Ureter (tissue), 1 donor: Measurements from ENCODE around the gene MST1. TPM values are rescaled to one million over a fixed set of nuclear protein-coding genes. Genes with fewer than 3 reads are reported as not detected.
"Not testable (repeated sequence)": the region's sequence is repeated elsewhere in the genome, so short reads cannot be mapped to it uniquely, and the experiment has no call there.

Experiments used
- DNase-seq: peaks from one replicate; pipeline ENCODE4 v3.0.0-alpha.2; 2020; ENCODE audit warnings: low spot score
- total RNA-seq: library from RNA; stranded (reverse); gene quantifications from one replicate; pipeline ENCODE4 v1.2.4, GENCODE V29; 2023
- donor health status: DM: yes; HTN: yes; CAD: no.

Gene MST1
- total RNA-seq, 1 donor from 2014 or later = 16.6 TPM

DNA sequence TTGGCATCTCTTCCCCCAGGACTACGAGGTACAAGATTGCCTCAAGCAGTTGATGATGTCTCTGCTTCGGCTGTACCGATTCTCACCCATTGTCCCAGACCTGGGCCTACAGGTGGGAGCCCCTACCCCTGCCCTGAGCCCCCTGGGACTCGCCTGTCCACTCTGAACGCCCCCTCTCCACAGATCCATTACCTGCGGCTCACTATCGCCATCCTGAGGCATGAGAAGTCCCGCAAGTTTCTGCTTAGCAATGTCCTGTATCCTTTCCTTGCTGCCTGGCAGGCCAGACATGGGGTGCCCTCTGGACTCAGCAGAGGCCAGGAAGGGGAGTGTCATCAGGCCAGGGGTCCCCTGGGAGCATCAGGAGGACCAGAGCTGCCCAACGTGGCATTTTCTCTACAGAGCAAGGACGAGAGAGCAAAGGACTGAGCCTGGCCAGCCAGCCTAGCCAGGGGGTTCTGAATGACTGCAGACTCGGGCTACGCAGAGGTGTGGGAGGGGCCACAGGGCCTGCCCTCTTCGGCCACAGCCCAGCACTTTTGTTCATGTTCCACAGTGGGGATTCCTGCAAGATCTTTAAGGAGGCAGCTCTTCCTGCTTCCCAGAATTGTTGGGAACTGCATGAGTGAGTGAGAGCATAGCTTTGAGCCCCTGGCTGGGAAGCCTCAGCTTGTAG, 11.3 kb upstream of the MST1 start:
- DNase-seq = no peak

DNA sequence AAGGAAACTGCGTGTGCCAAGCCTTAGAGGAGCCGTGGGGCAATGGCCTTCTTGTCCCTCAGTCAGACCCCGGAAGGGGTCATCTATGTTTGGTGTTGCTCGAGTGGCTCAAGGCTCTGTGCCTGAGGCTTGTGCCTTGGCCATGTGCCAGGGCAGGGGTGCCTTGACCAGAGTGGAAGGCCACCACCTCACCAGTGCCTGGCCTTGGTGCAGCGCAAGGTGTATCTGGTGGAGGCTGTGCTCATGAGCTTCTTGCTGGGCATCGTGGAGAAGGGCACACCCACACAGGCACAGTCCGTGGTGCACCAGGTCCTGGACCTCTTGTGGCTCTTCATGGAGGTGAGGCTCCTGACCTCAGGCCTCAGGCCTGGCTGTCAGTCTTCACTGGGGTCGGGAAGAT, 10.7 kb upstream of the MST1 start:
- DNase-seq = no peak

DNA sequence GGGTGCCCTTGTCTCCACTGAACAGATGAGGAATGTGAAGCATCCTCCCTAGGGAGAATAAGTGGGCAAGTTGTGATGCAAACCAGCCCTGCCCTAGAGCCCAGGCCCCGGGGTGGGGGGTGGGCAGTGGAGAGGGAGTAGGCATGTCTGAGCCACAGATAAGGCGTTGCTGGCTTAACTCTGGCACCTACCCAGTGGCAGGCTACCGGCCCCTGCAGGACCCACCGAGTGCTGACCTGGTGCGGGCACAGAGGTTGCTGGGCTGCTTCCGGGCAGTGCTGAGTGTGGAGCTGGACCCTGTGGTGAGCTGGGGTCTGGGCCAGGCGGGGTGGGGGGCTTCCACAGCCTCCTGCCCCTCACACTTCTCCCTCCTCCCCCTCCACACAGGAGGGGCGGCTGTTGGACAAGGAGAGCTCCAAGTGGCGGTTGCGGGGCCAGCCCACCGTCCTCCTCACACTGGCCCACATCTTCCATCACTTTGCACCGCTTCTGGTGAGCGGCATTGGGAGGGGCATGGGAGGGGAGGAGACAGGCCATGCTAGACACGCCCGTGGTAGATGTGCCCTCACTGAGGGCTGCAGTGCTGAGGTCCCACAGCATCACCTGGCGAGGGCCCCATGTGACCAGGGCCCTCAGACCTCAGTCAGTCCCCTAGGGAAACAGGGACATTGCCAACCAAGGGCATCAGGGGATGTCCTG, 10.2 kb upstream of the MST1 start:
- DNase-seq = no peak

DNA sequence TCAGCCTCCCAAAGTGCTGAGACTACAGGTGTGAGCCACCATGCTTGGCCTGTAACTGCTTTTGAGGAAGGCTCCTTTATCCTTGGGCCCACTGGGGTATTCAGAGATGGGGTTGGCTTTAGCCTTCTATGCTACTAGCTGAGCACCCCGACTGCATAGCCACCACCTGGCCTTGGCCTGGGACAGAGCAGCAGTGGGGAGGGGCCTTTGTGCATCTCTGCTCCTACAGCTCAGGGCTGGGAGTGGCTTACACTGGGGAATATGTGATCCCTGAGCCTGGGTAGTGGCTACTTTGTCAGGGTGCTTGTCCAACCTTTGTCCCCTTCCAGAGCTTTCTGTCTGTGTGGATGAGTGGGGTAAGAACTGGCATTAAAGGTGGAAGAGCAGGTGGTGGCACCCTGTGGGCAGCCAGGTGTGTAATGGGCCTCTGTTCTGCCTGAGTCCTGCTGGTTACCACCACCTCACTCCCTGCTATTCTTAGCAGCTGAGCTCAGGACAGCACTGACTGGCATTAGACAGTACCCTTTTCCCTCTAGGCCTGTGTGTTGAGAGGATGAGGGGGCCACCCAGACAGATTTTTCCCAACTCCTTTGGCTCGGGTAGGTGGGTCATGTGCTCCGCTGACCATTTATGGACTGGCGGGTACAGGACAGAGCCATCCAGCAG, 6.2 kb upstream of the MST1 start:
- DNase-seq = not testable (repeated sequence)

DNA sequence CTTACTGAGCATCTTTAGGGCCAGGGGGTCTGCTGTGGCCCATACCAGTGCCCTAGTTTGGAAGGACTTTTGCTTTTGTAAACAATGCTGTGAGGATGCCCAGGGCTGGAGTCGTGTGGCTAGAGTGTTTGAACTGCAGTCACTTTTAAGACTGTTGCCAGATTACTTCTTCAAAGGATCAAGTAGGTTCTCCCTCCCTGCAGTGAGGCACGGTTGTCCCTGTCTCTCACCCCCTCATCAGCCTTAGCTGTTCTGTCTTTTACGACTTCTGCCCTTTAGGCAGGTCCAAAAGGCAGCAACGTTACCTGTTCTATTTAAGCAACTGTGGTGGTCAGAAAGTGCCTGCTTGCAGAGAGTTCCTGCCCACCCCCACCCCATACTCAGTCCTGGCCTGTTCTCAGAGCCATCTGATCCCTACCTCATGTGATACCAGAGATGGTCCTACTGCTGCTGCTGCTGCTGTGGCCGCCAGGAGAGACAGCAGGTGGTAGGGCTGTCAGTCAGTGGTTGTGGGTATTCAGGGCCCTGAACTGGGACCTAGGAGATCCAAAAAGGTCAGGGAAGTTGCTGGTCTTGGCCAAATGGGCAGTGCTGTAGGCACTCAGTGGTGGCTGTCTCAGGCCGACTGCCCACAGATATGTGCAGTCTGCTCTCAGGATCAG, 5.3 kb upstream of the MST1 start:
- DNase-seq = not testable (repeated sequence)

DNA sequence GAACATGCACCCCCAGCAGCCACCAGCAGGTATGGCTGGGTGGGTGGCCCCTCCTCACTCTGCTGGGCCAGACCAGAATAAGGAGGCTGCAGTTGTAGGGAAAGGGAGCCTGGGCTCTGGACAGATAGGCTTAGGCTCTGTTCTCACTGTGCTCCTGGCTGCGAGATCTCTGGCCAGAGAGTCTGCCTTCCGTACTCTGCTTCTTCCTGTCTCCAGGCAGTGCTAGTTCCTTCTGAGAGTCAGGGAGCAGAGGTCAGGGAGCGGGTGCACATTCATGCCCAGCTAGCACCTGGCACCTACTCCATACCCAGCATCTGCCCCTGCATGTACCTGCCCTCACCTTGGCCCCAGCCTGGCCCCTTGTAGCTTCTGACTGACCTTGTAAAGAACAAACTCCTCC, 2.2 kb upstream of the MST1 start:
- not testable (repeated sequence) for DNase-seq

DNA sequence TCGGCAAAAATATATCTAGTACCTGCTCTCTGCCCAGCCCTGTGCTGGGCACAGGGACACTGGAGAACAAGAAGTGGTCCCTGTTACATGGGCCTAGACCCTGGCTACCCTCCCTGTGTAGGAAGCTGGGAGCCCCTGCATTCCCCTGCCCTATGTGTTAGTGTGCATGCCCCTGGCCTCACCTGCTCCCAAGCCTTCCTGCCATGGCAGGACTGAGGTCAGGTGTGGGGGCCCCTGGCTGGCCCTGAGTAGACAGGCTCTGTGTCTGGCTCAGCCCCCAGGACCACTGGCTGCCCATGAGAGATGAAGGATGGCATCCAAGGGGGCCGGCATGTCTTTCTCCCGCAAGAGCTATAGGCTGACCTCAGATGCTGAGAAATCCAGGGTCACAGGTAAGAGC, 1.6 kb upstream of the MST1 start:
- not testable (repeated sequence) for DNase-seq

DNA sequence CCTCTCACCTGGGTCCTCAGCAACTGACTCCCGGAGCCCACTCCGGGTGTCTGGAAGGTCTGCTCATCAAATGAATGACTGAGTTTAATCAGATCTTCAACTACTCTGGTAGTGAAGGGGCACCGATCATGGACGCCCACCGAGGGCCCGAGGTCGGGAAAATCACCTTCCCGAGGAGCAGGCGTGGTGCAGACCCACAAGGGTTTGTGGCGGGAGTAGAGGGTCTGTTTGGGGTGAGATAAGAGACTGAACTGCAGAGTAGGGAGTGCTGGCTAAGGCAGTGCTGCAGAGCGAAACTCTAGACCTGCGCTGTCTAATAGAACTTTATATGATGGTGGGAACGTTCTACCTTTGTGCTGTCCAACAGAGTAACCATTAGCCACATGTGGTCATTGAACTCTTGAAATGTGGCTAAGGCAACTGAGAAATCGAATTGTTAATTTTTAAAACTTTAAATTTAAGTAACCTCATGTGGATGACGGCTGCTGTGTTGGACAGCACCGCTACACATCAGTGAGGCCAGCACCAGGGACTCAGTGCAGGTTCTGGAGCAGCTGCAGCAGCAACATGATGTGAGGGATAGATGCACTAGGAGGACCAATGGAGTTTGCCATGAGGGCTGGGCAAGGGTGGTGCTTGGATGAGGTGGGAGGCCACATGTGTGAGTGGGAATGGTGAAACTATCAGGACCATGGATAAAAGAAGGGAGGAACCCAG, 792 bp upstream of the MST1 start:
- not testable (repeated sequence) for DNase-seq

DNA sequence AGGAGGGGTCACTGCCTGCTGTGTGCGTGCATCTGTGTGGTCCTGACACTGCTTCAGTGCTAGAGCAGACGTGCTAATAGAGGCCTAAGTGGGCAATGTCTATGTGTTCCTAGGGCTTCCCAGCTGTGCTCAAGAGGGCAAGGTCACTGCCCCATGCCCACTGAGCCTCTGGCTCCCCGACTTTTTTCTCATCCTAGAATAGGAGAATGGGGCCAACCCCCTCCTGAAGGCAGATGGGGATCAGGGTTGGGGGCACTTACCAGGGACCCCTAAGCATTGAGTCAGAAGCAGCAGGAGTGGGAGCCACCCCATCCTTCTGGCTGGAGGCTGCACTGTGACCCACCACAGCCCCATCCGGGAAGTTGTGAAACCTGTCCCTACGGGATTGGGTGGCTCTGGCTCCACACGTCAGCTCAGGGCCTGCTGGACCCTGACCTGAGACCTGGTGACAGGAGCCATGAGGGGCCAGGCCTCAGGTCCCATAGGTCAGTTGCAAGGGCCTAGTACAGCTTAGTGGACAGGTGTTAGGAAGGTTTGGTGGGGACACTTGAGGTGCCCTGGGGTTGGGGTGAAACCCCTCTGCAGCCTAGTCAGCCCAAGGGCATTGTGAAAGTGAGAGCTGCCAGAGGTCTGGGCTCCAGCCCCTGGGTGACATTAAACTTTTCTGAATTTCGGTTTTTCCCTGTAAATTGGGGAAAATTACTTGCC, 782 bp downstream of the MST1 start:
- not testable (repeated sequence) for DNase-seq

DNA sequence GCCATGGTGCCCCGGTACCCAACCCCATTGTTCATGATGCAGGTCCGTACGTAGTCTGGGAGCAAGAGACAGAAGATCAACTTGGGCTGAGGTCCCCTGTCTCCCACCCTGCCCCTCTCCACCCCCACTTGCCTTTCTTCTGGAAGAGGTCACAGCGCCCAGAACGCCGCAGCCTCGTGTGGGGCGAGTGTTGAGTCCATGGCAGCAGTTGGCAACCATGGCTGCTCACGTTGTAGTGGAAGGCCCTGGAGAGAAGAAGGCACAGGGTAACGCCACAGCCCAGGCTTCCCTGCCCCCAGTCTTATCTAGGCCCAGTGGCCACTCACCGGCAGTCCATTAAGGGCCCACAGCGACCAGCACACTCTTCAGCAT, 1.9 kb downstream of the MST1 start:
- not testable (repeated sequence) for DNase-seq

DNA sequence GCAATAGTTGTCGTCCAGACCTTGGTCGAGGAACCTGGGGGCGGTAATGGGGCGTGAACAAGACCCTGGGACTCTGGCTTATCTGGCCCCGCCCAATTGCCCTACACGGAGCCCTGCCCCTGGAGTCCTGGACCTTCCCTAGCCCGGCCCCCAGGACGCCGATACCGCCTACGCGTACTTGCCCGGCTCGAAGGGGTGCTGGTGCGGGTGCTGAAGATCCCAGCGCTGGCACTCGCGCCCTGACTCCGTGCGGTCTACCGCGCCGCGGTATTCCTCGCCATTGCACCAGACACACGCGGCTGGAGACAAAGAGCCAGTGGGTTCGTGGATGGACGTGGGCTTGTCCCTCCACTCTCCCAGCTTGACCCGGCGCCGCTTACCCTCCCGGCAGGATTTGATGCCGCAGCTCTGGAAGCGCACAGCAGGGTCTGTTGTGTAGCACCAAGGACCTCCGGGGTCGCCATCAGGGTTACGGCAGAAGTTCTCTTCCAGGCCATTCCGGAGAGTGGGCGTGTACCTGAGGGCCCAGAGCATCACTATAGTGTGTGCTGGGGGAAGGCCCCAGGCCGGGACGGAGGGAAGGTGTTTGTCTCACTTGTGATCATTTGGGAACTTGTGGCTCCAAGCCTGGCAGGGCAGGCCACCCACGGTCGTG, 2.4 kb downstream of the MST1 start:
- DNase-seq = not testable (repeated sequence)

DNA sequence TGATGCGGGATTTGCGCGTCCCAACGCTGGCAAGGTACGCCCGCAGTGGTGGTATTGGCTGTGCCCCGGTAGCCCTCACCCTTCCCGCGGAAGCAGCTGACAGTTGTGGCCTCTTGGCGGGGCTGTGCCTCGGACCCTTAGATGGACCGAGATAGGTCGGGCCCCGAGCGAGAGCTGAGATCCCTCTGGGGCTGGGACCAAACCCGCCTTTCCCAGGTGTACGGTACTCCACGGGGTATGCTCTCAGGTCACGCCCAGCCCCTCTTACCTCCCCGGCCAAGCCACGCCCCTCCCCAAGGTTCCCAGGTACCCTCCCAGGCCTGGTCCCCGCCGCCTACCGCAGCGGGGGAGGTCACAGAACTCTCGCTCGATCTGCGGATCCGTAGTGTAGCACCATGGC, 2.9 kb downstream of the MST1 start:
- DNase-seq = peak; percentile 59

DNA sequence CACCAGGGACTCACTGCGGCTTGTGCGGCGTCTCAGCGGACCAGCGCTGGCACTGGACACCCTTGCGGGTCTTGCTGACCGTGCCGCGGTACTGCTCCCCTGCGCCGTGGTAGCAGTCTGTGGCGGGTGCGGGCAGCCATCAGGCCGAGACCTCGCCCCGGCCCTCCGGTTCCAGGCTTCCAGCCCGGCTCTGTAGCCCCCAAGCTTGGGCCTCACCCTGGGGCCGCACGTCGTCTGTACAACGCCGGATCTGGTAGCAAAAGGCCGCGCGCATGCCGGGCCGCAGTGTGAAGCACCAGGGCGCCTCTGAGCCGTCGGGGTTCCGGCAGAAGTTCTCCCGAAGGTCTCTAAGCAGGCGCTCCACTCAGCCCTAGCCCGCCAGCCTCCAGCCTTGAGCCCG, 3.4 kb downstream of the MST1 start:
- not testable (repeated sequence) for DNase-seq

DNA sequence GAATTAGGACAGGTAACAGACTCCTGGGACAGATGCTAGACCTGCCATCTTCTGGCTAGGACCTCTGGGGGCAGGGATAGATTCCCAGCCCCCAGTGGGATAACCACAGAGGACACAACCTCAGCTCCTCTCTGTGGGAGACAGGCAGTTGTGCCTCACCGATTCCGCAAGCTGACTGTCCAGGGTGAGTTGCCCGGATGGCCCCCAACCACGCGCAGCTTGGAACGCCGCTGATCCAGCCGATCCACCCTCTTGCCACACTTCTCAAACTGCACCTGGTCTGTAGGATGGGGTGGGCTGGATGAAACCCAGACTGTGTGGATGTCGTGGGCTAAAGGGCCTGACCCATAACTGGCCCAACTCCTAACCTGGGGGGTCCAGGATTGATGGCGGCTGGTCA, 4.2 kb downstream of the MST1 start:
- not testable (repeated sequence) for DNase-seq

DNA sequence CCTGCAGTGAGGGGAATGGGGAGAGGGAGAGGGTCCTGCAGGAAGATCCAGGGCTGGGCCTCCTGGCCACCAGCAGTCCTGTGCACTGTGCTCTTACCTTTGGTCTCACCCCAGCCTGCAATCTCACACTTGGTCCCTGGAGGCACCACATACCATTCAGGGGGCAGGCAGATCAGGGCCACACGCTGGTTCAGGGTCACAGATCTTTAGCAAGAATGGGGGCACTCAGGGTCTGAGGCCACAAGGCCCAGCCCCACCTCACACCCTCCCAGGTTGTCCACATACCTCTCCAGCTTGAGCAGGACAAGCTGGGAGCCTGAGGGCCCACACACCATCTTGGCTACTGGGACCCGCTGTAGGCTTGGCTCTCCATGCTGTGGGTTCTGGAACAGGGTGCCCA, 4.8 kb downstream of the MST1 start:
- not testable (repeated sequence) for DNase-seq

DNA sequence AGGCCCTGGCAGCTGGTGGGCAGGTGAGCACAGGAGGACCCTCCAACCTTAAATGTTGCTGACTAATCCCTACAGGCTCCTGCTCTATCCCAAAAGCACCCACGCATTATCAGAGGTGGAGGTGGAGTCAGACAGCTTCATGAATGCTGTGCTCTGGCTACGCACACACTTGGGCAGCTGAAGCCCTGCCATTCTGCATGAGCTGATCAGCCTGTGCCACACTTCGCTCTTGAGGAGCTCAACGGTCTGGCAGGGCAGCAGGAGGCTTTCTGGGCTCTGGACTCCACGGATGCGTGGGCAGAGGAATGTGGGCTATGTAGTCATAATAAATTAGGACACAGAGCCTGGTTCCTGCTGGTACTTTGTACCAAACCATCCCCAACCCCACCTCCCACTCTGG, 6.1 kb downstream of the MST1 start:
- DNase-seq = no peak

DNA sequence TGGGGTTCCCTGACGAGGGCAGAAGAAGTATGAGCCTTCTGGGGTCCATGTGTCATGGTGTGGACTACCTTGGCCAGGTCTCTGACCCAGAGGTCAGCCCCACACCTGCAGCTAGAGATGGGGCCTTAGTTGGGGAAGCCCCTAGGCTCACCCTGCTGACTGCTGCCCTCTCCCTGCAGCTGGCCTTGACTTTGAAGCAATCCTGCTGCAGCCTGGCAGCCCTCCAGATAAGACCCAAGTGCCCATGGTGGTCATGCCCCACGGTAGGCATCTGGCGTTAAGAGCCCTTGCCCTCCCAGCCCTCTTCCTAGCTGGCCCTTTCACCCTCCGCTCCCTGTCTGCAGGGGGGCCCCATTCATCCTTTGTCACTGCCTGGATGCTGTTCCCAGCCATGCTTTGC, 7.7 kb downstream of the MST1 start:
- DNase-seq = no peak

DNA sequence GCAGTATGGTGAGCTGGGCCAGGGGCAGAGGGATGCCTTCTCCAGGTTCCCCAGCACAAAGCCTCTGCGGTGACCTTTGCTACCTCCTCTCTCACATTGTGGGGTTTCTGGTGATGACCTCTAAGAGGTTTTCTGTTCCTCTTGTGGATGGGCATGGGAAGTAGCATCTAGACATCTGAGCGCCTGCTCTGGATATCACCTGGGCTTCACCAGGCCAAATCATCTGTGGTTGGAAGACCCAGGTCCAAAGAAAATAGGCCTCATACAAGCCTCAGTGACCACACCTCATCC, 8.1 kb downstream of the MST1 start:
- no peak for DNase-seq

DNA sequence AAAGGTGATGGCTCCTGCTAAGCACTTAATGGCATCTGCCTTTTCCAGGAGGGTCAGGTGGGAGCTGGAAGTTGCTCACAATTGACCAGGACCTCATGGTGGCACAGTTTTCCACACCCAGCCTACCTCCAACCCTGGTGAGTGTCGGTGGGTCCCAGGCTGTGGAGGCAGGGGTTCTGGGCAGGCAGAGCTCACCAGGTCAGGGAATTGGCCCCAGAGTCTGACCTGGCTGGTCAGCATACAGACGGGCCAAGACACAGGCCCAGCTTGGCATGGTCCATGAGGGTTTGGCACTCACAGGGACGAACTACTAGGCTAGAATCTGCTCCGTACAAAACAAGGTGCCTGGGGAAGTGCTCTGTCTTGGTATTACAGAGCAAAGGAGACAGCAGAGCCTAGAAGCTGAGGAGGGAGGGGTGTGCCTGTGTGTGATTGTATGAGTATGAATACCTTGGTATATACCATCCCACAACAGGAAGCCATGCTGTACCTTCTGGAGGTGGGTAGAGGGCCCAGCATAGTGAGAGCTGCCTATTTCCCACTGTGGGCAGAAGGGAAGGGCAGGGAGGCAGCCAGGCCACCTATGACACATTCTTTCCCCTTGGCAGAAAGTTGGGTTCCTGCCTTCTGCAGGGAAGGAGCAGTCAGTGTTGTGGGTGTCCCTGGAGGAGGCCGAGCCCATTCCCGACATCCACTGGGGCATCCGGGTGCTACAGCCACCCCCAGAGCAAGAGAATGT, 8.6 kb downstream of the MST1 start:
- DNase-seq = no peak

DNA sequence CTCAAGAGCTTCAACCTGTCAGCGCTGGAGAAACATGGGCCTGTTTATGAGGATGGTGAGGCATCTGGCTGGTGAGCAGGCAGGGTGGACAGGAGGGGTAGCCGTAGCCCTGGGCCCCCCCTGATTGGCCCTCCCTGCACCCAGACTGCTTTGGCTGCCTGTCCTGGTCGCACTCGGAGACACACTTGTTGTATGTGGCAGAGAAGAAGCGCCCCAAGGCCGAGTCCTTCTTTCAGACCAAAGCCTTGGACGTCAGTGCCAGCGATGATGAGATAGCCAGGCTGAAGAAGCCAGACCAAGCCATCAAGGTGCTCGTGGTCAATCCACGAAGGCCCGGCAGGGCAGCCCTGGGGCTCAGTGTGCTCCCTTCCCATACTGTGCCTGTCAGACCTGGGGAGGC, 13.4 kb downstream of the MST1 start:
- no peak for DNase-seq
